ENCODE results near the gene OARD1. TPM values are rescaled to one million over a fixed set of nuclear protein-coding genes. Genes with fewer than 3 reads are reported as not detected.
"Not testable (repeated sequence)": the region's sequence is repeated elsewhere in the genome, so short reads cannot be mapped to it uniquely, and the experiment has no call there.

OARD1 gene, protein sequence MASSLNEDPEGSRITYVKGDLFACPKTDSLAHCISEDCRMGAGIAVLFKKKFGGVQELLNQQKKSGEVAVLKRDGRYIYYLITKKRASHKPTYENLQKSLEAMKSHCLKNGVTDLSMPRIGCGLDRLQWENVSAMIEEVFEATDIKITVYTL
- total RNA-seq (10 to 100 TPM; 17.1 to 30.0 TPM), polyA plus RNA-seq (ENCODE audit: insufficient read length in 2 of 2) (10 to 100 TPM; 35.7 to 43.2 TPM)
- long read RNA-seq, donor 1, transcript OARD1-210 (6 exons, 3,330 nt): major isoform, 6 of 85 reads
- long read RNA-seq, donor 1, partial matches to known transcripts: 60 of 85 reads
- long read RNA-seq, donor 1, other reads (novel, unspliced or antisense): 5 of 85 reads
- long read RNA-seq, donor 2, transcript OARD1-210 (6 exons, 3,330 nt): major isoform, 6 of 9 reads
- long read RNA-seq, donor 2, partial matches to known transcripts: 0 of 9 reads
- long read RNA-seq, donor 2, other reads (novel, unspliced or antisense): 0 of 9 reads
- long read RNA-seq, donor 3, transcript OARD1-210 (6 exons, 3,330 nt): major isoform, 8 of 14 reads
- long read RNA-seq, donor 3, partial matches to known transcripts: 0 of 14 reads
- long read RNA-seq, donor 3, other reads (novel, unspliced or antisense): 0 of 14 reads
- long read RNA-seq, donor 4, transcript OARD1-202 (6 exons, 1,337 nt): major isoform, 7 of 33 reads
- long read RNA-seq, donor 4, partial matches to known transcripts: 15 of 33 reads
- long read RNA-seq, donor 4, other reads (novel, unspliced or antisense): 0 of 33 reads

GRCh38 chr6:41071923-41072835 is at the start of gene OARD1:
Gene OARD1 (minus strand): TSS chr6:41072356. CDS start chr6:41071634, 722 bp downstream.
- peak within 1 kb of the TSS; percentile 100 for H3K27ac ChIP-seq (ENCODE audit: low read depth, low read length)
- under 1% methylated on average over 53 of the region's 63 CpGs for WGBS (ENCODE audit: insufficient coverage)
- H3K27me3 ChIP-seq (ENCODE audit: control insufficient read depth, insufficient read depth, low read length): no peaks in the 10 kb centered on the region
- peak within 1 kb of the TSS; percentile 92 for H3K4me3 ChIP-seq (ENCODE audit: low read depth, low read length)
- peak; percentile 99 to 100 (median 100) for DNase-seq (ENCODE audit: low read depth in 4 of 6, low spot score in 6 of 6)
- H3K9me3 ChIP-seq (ENCODE audit: control insufficient read depth, insufficient read depth, low read length): no peaks in the 10 kb centered on the region
- H3K4me1 ChIP-seq (ENCODE audit: control insufficient read depth, insufficient read depth, low read length): no peaks in the 10 kb centered on the region
- no peaks in the 10 kb centered on the region for H3K36me3 ChIP-seq (ENCODE audit: control insufficient read depth, insufficient read depth, low read length)

DNA sequence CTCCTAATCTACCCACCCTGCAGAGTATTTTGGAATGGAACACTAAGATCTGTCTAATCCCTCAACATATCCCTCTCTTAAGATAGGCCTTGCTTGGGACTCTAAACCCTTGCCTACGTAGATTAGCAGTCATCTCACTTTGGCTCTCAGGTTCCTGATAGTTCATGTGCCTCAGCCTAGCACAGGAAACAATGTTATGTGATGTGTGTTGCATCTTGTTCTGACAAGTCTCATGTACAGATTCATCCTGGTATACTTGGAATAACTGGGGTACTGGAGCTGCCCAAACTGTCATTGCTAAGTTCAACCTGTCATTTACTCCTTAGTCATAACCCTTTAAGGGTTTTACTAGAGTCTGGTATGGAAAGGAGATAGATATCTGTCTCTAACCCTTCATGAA is 47.9 kb upstream of the OARD1 start:
- WGBS (ENCODE audit: insufficient coverage): no CpG with 5 or more reads among the region's 1 CpG
- DNase-seq (ENCODE audit: low read depth in 4 of 6, low spot score in 6 of 6): no peak
- Histone ChIP-seq H3K36me3 (ENCODE audit: control insufficient read depth, insufficient read depth, low read length) (no peaks in the 10 kb centered on the region), H3K4me1 (ENCODE audit: control insufficient read depth, insufficient read depth, low read length) (no peaks in the 10 kb centered on the region), H3K27ac (ENCODE audit: low read depth, low read length) (no peak overlapping the region), H3K9me3 (ENCODE audit: control insufficient read depth, insufficient read depth, low read length) (no peaks in the 10 kb centered on the region), H3K4me3 (ENCODE audit: low read depth, low read length) (no peak overlapping the region), H3K27me3 (ENCODE audit: control insufficient read depth, insufficient read depth, low read length) (no peaks in the 10 kb centered on the region)

- Histone ChIP-seq H3K9me3 (ENCODE audit: control insufficient read depth, insufficient read depth, low read length) (no peaks in the 10 kb centered on the region), H3K27me3 (ENCODE audit: control insufficient read depth, insufficient read depth, low read length) (no peaks in the 10 kb centered on the region), H3K36me3 (ENCODE audit: control insufficient read depth, insufficient read depth, low read length) (no peaks in the 10 kb centered on the region), H3K4me1 (ENCODE audit: control insufficient read depth, insufficient read depth, low read length) (no peaks in the 10 kb centered on the region), H3K27ac (ENCODE audit: low read depth, low read length) (no peak overlapping the region), H3K4me3 (ENCODE audit: low read depth, low read length) (no peak overlapping the region)
- no peak for DNase-seq (ENCODE audit: low read depth in 4 of 6, low spot score in 6 of 6)
- WGBS (ENCODE audit: insufficient coverage): 50% methylated on average over 1 of the region's 1 CpG
These were observed 47.4 kb upstream of the OARD1 start for GRCh38 chr6:41119508-41119907.

GRCh38 chr6:41115027-41115426 is 42.9 kb upstream of the OARD1 start:
- H3K27me3 ChIP-seq (ENCODE audit: control insufficient read depth, insufficient read depth, low read length); H3K4me1 ChIP-seq (ENCODE audit: control insufficient read depth, insufficient read depth, low read length); H3K27ac ChIP-seq (ENCODE audit: low read depth, low read length); DNase-seq (ENCODE audit: low read depth in 4 of 6, low spot score in 6 of 6); H3K4me3 ChIP-seq (ENCODE audit: low read depth, low read length); H3K9me3 ChIP-seq (ENCODE audit: control insufficient read depth, insufficient read depth, low read length); H3K36me3 ChIP-seq (ENCODE audit: control insufficient read depth, insufficient read depth, low read length): not testable (repeated sequence)
- no CpG with 5 or more reads among the region's 2 CpGs for WGBS (ENCODE audit: insufficient coverage)

DNA sequence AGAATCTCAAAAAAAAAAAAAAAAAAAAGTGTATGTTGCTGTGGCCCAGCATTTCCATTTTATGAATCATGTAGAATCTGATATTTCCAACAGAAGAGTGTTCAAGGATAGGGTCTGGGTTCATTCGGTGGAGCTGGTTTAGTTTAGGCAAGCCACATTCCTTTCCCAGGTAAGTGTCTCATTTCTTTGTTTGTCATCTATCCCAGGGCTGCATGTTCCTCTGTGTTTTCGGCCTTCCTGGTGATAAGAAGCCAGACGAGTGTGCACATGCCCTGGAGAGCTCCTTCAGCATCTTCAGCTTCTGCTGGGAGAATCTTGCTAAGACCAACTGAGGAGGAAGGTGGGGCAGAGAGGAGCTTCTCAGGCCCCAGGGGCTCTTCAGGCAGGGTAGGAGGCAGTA is 38.9 kb upstream of the OARD1 start:
- no peaks in the 10 kb centered on the region for H3K4me1 ChIP-seq (ENCODE audit: control insufficient read depth, insufficient read depth, low read length)
- H3K27me3 ChIP-seq (ENCODE audit: control insufficient read depth, insufficient read depth, low read length): no peaks in the 10 kb centered on the region
- DNase-seq (ENCODE audit: low read depth in 4 of 6, low spot score in 6 of 6): no peak
- H3K9me3 ChIP-seq (ENCODE audit: control insufficient read depth, insufficient read depth, low read length): no peaks in the 10 kb centered on the region
- 92% methylated on average over 3 of the region's 3 CpGs for WGBS (ENCODE audit: insufficient coverage)
- no peaks in the 10 kb centered on the region for H3K36me3 ChIP-seq (ENCODE audit: control insufficient read depth, insufficient read depth, low read length)
- no peak overlapping the region for H3K27ac ChIP-seq (ENCODE audit: low read depth, low read length)
- H3K4me3 ChIP-seq (ENCODE audit: low read depth, low read length): no peak overlapping the region

- H3K4me1 ChIP-seq (ENCODE audit: control insufficient read depth, insufficient read depth, low read length): no peaks in the 10 kb centered on the region
- H3K36me3 ChIP-seq (ENCODE audit: control insufficient read depth, insufficient read depth, low read length): peaks cover 7% of the 10 kb centered on the region
- WGBS (ENCODE audit: insufficient coverage): 90% methylated on average over 3 of the region's 3 CpGs
- DNase-seq (ENCODE audit: low read depth in 4 of 6, low spot score in 6 of 6): no peak
- H3K27ac ChIP-seq (ENCODE audit: low read depth, low read length): no peak overlapping the region
- no peak overlapping the region for H3K4me3 ChIP-seq (ENCODE audit: low read depth, low read length)
- H3K27me3 ChIP-seq (ENCODE audit: control insufficient read depth, insufficient read depth, low read length): no peaks in the 10 kb centered on the region
- no peaks in the 10 kb centered on the region for H3K9me3 ChIP-seq (ENCODE audit: control insufficient read depth, insufficient read depth, low read length)
These were observed 31.7 kb upstream of the OARD1 start for GRCh38 chr6:41103847-41104246.

GRCh38 chr6:41100871-41101287 is 28.7 kb upstream of the OARD1 start:
- no peak overlapping the region for H3K27ac ChIP-seq (ENCODE audit: low read depth, low read length)
- H3K4me1 ChIP-seq (ENCODE audit: control insufficient read depth, insufficient read depth, low read length): no peaks in the 10 kb centered on the region
- DNase-seq (ENCODE audit: low read depth in 4 of 6, low spot score in 6 of 6): peak in 2 of 6 donors; percentile 7 to 61
- peaks cover 10% of the 10 kb centered on the region for H3K36me3 ChIP-seq (ENCODE audit: control insufficient read depth, insufficient read depth, low read length)
- 51% methylated on average over 42 of the region's 42 CpGs for WGBS (ENCODE audit: insufficient coverage)
- H3K4me3 ChIP-seq (ENCODE audit: low read depth, low read length): no peak overlapping the region
- no peaks in the 10 kb centered on the region for H3K27me3 ChIP-seq (ENCODE audit: control insufficient read depth, insufficient read depth, low read length)
- H3K9me3 ChIP-seq (ENCODE audit: control insufficient read depth, insufficient read depth, low read length): no peaks in the 10 kb centered on the region

DNA sequence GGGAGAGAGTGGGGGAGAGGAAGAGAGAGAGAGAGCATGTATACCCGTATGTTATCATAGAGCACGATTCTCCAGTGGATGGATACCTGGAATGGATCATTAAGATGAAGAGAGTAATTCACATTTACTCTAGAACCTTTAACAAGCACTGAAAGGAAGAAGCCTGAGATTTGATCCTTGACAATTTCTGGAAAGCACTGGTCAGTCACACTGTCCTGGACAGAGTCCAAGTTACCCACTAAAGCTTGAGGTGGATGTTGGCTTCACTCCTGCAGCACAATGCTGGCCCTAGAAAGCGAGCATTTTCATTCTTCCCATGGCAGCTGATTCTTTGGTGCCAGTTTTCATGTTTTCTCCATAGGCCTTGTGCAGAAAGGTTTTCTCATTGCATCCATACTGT is 26.2 kb upstream of the OARD1 start:
- Histone ChIP-seq H3K27ac (ENCODE audit: low read depth, low read length) (no peak overlapping the region), H3K36me3 (ENCODE audit: control insufficient read depth, insufficient read depth, low read length) (peaks cover 27% of the 10 kb centered on the region), H3K4me3 (ENCODE audit: low read depth, low read length) (no peak overlapping the region), H3K27me3 (ENCODE audit: control insufficient read depth, insufficient read depth, low read length) (no peaks in the 10 kb centered on the region), H3K4me1 (ENCODE audit: control insufficient read depth, insufficient read depth, low read length) (no peaks in the 10 kb centered on the region), H3K9me3 (ENCODE audit: control insufficient read depth, insufficient read depth, low read length) (no peaks in the 10 kb centered on the region)
- DNase-seq (ENCODE audit: low read depth in 4 of 6, low spot score in 6 of 6): peak in 1 of 6 donors; percentile 29
- 62% methylated on average over 1 of the region's 3 CpGs for WGBS (ENCODE audit: insufficient coverage)

DNA sequence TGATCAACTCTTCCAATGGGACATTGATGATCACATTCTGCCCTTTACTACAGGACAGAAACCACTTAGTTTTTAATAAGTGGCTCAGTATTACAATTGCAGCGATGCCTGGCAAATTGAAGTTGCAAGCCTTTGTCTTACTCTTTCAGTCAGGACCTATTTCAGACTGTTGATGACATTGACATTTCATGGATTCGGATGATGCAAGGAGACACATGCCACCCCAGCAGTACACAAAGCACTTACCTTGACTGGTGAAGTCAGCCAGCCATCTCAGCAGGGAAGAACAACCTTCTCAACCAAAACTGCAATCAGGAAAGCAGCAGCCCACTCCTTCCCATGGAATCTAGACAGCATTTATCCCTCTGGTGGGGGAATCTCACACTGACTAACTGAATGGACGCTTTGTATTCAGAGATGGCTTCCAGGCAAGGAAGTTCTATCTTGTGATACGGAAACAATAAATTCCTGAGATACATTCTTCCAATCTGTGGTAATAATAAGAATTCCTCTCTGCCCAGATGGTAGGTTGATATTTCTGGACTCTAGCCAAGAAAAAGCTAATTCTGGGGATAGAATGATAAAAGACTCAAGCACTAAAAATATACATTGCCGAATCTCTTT is 25.4 kb upstream of the OARD1 start:
- peak in 1 of 6 donors; percentile 10 for DNase-seq (ENCODE audit: low read depth in 4 of 6, low spot score in 6 of 6)
- WGBS (ENCODE audit: insufficient coverage): 100% methylated on average over 2 of the region's 5 CpGs
- Histone ChIP-seq H3K9me3 (ENCODE audit: control insufficient read depth, insufficient read depth, low read length) (no peaks in the 10 kb centered on the region), H3K36me3 (ENCODE audit: control insufficient read depth, insufficient read depth, low read length) (peaks cover 29% of the 10 kb centered on the region), H3K27me3 (ENCODE audit: control insufficient read depth, insufficient read depth, low read length) (no peaks in the 10 kb centered on the region), H3K4me1 (ENCODE audit: control insufficient read depth, insufficient read depth, low read length) (no peaks in the 10 kb centered on the region), H3K27ac (ENCODE audit: low read depth, low read length) (no peak overlapping the region), H3K4me3 (ENCODE audit: low read depth, low read length) (no peak overlapping the region)
